OCI-LY7 (cell line): Measurements from ENCODE around the gene CAPN13.

ENCODE experiments used
- EZH2phosphoT487 ChIP-seq: fragments of 200-600 bp; sonication (generic); IDR thresholded peaks from 2 replicates; pipeline ENCODE4 v1.6.1; 2018; ENCODE audit warnings: low read depth, borderline replicate concordance, mild to moderate bottlenecking, mixed run types, antibody characterized with exemption, low read length, moderate library complexity, mixed read lengths
- TF ChIP-seq, protein P1 (sequence below): fragments of 200-600 bp; sonication (generic); conservative IDR thresholded peaks from 2 replicates; pipeline ENCODE4 v1.5.1; 2014; ENCODE audit warnings: mild to moderate bottlenecking, antibody characterized with exemption, low read length, moderate library complexity, mixed read lengths

- TF ChIP-seq, protein P1, sequence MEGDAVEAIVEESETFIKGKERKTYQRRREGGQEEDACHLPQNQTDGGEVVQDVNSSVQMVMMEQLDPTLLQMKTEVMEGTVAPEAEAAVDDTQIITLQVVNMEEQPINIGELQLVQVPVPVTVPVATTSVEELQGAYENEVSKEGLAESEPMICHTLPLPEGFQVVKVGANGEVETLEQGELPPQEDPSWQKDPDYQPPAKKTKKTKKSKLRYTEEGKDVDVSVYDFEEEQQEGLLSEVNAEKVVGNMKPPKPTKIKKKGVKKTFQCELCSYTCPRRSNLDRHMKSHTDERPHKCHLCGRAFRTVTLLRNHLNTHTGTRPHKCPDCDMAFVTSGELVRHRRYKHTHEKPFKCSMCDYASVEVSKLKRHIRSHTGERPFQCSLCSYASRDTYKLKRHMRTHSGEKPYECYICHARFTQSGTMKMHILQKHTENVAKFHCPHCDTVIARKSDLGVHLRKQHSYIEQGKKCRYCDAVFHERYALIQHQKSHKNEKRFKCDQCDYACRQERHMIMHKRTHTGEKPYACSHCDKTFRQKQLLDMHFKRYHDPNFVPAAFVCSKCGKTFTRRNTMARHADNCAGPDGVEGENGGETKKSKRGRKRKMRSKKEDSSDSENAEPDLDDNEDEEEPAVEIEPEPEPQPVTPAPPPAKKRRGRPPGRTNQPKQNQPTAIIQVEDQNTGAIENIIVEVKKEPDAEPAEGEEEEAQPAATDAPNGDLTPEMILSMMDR: no peak
- no peak for TF ChIP-seq EZH2phosphoT487
These were observed 102.2 kb downstream of the CAPN13 start for GRCh38 chr2:30705056-30705455.
